A673 (cell line): ENCODE data around the gene BMERB1. TPM values are rescaled to one million over a fixed set of nuclear protein-coding genes. Genes with fewer than 3 reads are reported as not detected.

Experiments used
- BruUV-seq: library from RNA; stranded (reverse); fragments of 400-500 nt; replicated peaks from 2 replicates; lab custom pipeline; 2021; lab: Mats Ljungman, UMichigan
- CTCF ChIA-PET: fragments of 300-600 bp; sonication (Branson Sonifier 250); formaldehyde crosslinking; loops from one replicate; lab custom pipeline; 2022; ENCODE audit warnings: antibody characterized with exemption; lab: Charles Lee
- POLR2A ChIA-PET: fragments of 300-600 bp; sonication (Branson Sonifier 250); formaldehyde crosslinking; loops from one replicate; lab custom pipeline; 2022; ENCODE audit warnings: antibody characterized with exemption; ENCODE audit not compliant: low non-redundant PET; lab: Charles Lee
- DNase-seq: peaks from one replicate; pipeline ENCODE4 v3.0.0-alpha.2; 2015; ENCODE audit warnings: low spot score
- H3K27ac ChIP-seq: fragments of 200-600 bp; sonication (generic); 2 replicates; pipeline ENCODE4 v1.5.1; 2016; ENCODE audit warnings: mixed run types, low read depth, mild to moderate bottlenecking, mixed read lengths, antibody characterized with exemption, low read length; ENCODE audit not compliant: poor library complexity, severe bottlenecking
- H3K27me3 ChIP-seq: fragments of 200-600 bp; sonication (generic); replicated peaks from 2 replicates; pipeline ENCODE4 v1.6.1; 2017; ENCODE audit warnings: mixed run types, low read depth, mild to moderate bottlenecking, mixed read lengths, antibody characterized with exemption, low read length; ENCODE audit not compliant: insufficient read depth, poor library complexity
- H3K36me3 ChIP-seq: fragments of 200-600 bp; sonication (generic); 2 replicates; pipeline ENCODE4 v1.6.1; 2016; ENCODE audit warnings: mixed run types, mild to moderate bottlenecking, mixed read lengths, antibody characterized with exemption, low read length; ENCODE audit not compliant: insufficient read depth, poor library complexity, severe bottlenecking
- H3K4me1 ChIP-seq: fragments of 200-600 bp; sonication (generic); 2 replicates; pipeline ENCODE4 v1.6.1; 2017; ENCODE audit warnings: mixed run types, mild to moderate bottlenecking, mixed read lengths, antibody characterized with exemption, low read length; ENCODE audit not compliant: insufficient read depth, poor library complexity, severe bottlenecking
- H3K4me3 ChIP-seq: fragments of 200-600 bp; sonication (generic); 2 replicates; pipeline ENCODE4 v1.5.1; 2016; ENCODE audit warnings: low read depth, mixed run types, mild to moderate bottlenecking, mixed read lengths, low read length; ENCODE audit not compliant: poor library complexity, severe bottlenecking
- H3K9me3 ChIP-seq: fragments of 200-600 bp; sonication (generic); 2 replicates; pipeline ENCODE4 v1.6.1; 2016; ENCODE audit warnings: mixed run types, low read depth, mild to moderate bottlenecking, mixed read lengths, antibody characterized with exemption, low read length; ENCODE audit not compliant: poor library complexity, severe bottlenecking
- CTCF ChIP-seq: fragments of 300-800, 200-600 bp; sonication (generic); conservative IDR thresholded peaks from 2 replicates; pipeline ENCODE4 v1.5.1; 2017; ENCODE audit warnings: low read depth, mild to moderate bottlenecking, antibody characterized with exemption, low read length, moderate library complexity, mixed read lengths
- EZH2 ChIP-seq: fragments of 200-600 bp; sonication (generic); IDR thresholded peaks from 2 replicates; pipeline ENCODE4 v1.6.1; 2017; ENCODE audit warnings: borderline replicate concordance, low read depth, mild to moderate bottlenecking, mixed read lengths, antibody characterized with exemption, low read length; ENCODE audit not compliant: poor library complexity, severe bottlenecking
- intact Hi-C: fragments of 100-400 bp; cut with micrococcal nuclease; formaldehyde crosslinking; loops from one replicate; pipeline ENCODE4 v1.10.0; 2022; ENCODE audit not compliant: unreplicated experiment
- total RNA-seq: library from RNA; stranded (reverse); gene quantifications from 2 replicates; pipeline ENCODE4 v1.2.3, GENCODE V29; 2021

The BMERB1 gene
- total RNA-seq, 1 experiment from 2014 or later: 11.5 TPM

- no peaks in the 10 kb centered on the region for H3K4me1 ChIP-seq
- BruUV-seq: no TSS peak
- no peak overlapping the region for H3K4me3 ChIP-seq
- ChIA-PET POLR2A (no interaction called here), CTCF (no interaction called here)
- H3K27ac ChIP-seq: no peak overlapping the region
- TF ChIP-seq EZH2 (no peak), CTCF (no peak)
- no peaks in the 10 kb centered on the region for H3K27me3 ChIP-seq
- H3K9me3 ChIP-seq: no peaks in the 10 kb centered on the region
- no peak for DNase-seq
- peaks cover 75% of the 10 kb centered on the region for H3K36me3 ChIP-seq
- intact Hi-C loops: no loop called here
Measured at GRCh38 chr16:15636392-15636873, 202.0 kb downstream of the BMERB1 start.

Other genes starting within 250 kb of the BMERB1 start
- gene NPIPA5, start 56.3 kb upstream of the BMERB1 start, total RNA-seq: 3.8 and 3.9 TPM in 2 replicates
- gene MPV17L, start 38.8 kb upstream of the BMERB1 start, total RNA-seq: 6.3 TPM in 2 replicates
- gene MARF1, start 208.6 kb downstream of the BMERB1 start, total RNA-seq: 71.6 and 75.9 TPM in 2 replicates
- gene NDE1, start 215.7 kb downstream of the BMERB1 start, total RNA-seq: 78.1 and 79.6 TPM in 2 replicates